Endothelial cell of umbilical vein (primary cell): ENCODE measurements around the gene B3GALT5.

Experiments
- CTCF ChIP-seq, 2 donors: IDR thresholded peaks; 1 replicate in 1 of 2; 2 replicates in 1 of 2; pipeline ENCODE4 v1.5.1; 2011; ENCODE audit warnings: low read length in 2 of 2, mild to moderate bottlenecking in 2 of 2, moderate library complexity in 2 of 2, control low read depth in 1 of 2, inconsistent platforms in 1 of 2, low read depth in 1 of 2; ENCODE audit not compliant: insufficient read depth in 1 of 2; ENCODE audit errors: extremely low read depth in 1 of 2
- EZH2 ChIP-seq: IDR thresholded peaks from 2 replicates; pipeline ENCODE4 v1.6.1; 2012; ENCODE audit warnings: borderline replicate concordance, low read depth, mild to moderate bottlenecking, moderate library complexity, low read length, inconsistent platforms; ENCODE audit not compliant: severe bottlenecking
- FOS ChIP-seq: IDR thresholded peaks from 2 replicates; pipeline ENCODE4 v1.6.1; 2011; ENCODE audit warnings: mild to moderate bottlenecking, low read length, moderate library complexity, borderline replicate concordance; ENCODE audit not compliant: insufficient read depth
- JUN ChIP-seq: IDR thresholded peaks from 2 replicates; pipeline ENCODE4 v1.6.1; 2011; ENCODE audit warnings: borderline replicate concordance, low read depth; ENCODE audit not compliant: insufficient read length, insufficient read depth
- MAX ChIP-seq: IDR thresholded peaks from 2 replicates; pipeline ENCODE4 v1.6.1; 2011; ENCODE audit not compliant: insufficient read depth, insufficient read length
- MYC ChIP-seq: IDR thresholded peaks from one replicate; pipeline ENCODE4 v1.6.1; 2011; ENCODE audit warnings: mild to moderate bottlenecking, low read depth, low read length
- POLR2A ChIP-seq: IDR thresholded peaks from 2 replicates; pipeline ENCODE4 v1.6.1; 2012; ENCODE audit warnings: low read depth, mild to moderate bottlenecking, control low read depth, low read length
- POLR2AphosphoS5 ChIP-seq: IDR thresholded peaks from 2 replicates; pipeline ENCODE4 v1.6.1; 2012; ENCODE audit warnings: low read depth, mild to moderate bottlenecking, control low read depth, low read length, moderate library complexity; ENCODE audit not compliant: insufficient read depth

GRCh38 chr21:39611551-39612190 is 1.1 kb upstream of the B3GALT5 start:
- TF ChIP-seq MAX (no peak), CTCF (IDR thresholded peaks at IDR 0.05; ENCODE audit: extremely low read depth in 1 of 2, insufficient read depth in 1 of 2, low read depth in 1 of 2, low read length in 2 of 2) (no peak), POLR2A (no peak), JUN (no peak), EZH2 (no peak), POLR2AphosphoS5 (no peak), FOS (no peak), MYC (no peak)
